Loucy (cell line): Measurements from ENCODE around the gene GGT5.
"Not testable (repeated sequence)": the region's sequence is repeated elsewhere in the genome, so short reads cannot be mapped to it uniquely, and the experiment has no call there.

Experiments
- H2AFZ ChIP-seq: fragments of 200-600 bp; sonication (generic); 2 replicates; pipeline ENCODE4 v1.6.0; 2016; ENCODE audit warnings: antibody characterized with exemption, mild to moderate bottlenecking, low read length, moderate library complexity
- H3F3A ChIP-seq: fragments of 200-600 bp; 2 replicates; pipeline ENCODE4 v1.6.0; 2016; ENCODE audit warnings: antibody characterized with exemption, low read depth, mild to moderate bottlenecking
- H3K27me3 ChIP-seq: fragments of 200-600 bp; sonication (generic); 2 replicates; pipeline ENCODE4 v1.6.1; 2014; ENCODE audit warnings: low read length, mild to moderate bottlenecking; ENCODE audit not compliant: insufficient read depth, poor library complexity, severe bottlenecking
- H3K36me3 ChIP-seq: fragments of 200-600 bp; sonication (generic); 2 replicates; pipeline ENCODE4 v1.6.1; 2016; ENCODE audit warnings: low read length; ENCODE audit not compliant: insufficient read depth
- H3K4me1 ChIP-seq: fragments of 200-600 bp; sonication (generic); 2 replicates; pipeline ENCODE4 v1.5.1; 2014; ENCODE audit warnings: low read length, mild to moderate bottlenecking; ENCODE audit not compliant: insufficient read depth, poor library complexity, severe bottlenecking
- H3K4me2 ChIP-seq: fragments of 200-600 bp; sonication (generic); 2 replicates; pipeline ENCODE4 v1.6.0; 2014; ENCODE audit warnings: antibody characterized with exemption, low read length, low read depth, mild to moderate bottlenecking; ENCODE audit not compliant: poor library complexity, severe bottlenecking
- H3K4me3 ChIP-seq: fragments of 200-600 bp; sonication (generic); 2 replicates; pipeline ENCODE4 v1.5.1; 2014; ENCODE audit warnings: low read length, mild to moderate bottlenecking, mixed read lengths; ENCODE audit not compliant: poor library complexity, severe bottlenecking
- H3K79me2 ChIP-seq: fragments of 200-600 bp; sonication (generic); 2 replicates; pipeline ENCODE4 v1.6.1; 2014; ENCODE audit warnings: low read length; ENCODE audit not compliant: insufficient read depth
- H3K9ac ChIP-seq: fragments of 200-600 bp; sonication (generic); 2 replicates; pipeline ENCODE4 v1.6.0; 2014; ENCODE audit warnings: mild to moderate bottlenecking, low read depth, low read length, moderate library complexity; ENCODE audit not compliant: poor library complexity, severe bottlenecking
- H3K9me2 ChIP-seq: fragments of 200-600 bp; sonication (generic); replicated peaks from 2 replicates; pipeline ENCODE4 v1.6.1; 2016; ENCODE audit warnings: low read depth, low read length, mixed read lengths
- H3K9me3 ChIP-seq: fragments of 200-600 bp; sonication (generic); 2 replicates; pipeline ENCODE4 v1.6.1; 2014; ENCODE audit warnings: mild to moderate bottlenecking, antibody characterized with exemption, low read length, low read depth; ENCODE audit not compliant: insufficient read depth
- H4K20me1 ChIP-seq: fragments of 200-600 bp; sonication (generic); 2 replicates; pipeline ENCODE4 v1.6.0; 2014; ENCODE audit warnings: antibody characterized with exemption, low read length, mild to moderate bottlenecking; ENCODE audit not compliant: insufficient read depth, poor library complexity, severe bottlenecking
- EZH2phosphoT487 ChIP-seq: fragments of 200-600 bp; IDR thresholded peaks from 2 replicates; pipeline ENCODE4 v1.6.1; 2018; ENCODE audit warnings: antibody characterized with exemption, mild to moderate bottlenecking, moderate library complexity, borderline replicate concordance
- TF ChIP-seq, protein P1 (sequence below): fragments of 200-600 bp; sonication (generic); conservative IDR thresholded peaks from 2 replicates; pipeline ENCODE4 v1.5.1; 2014; ENCODE audit warnings: mild to moderate bottlenecking, antibody characterized with exemption, low read length

The GGT5 gene, protein sequence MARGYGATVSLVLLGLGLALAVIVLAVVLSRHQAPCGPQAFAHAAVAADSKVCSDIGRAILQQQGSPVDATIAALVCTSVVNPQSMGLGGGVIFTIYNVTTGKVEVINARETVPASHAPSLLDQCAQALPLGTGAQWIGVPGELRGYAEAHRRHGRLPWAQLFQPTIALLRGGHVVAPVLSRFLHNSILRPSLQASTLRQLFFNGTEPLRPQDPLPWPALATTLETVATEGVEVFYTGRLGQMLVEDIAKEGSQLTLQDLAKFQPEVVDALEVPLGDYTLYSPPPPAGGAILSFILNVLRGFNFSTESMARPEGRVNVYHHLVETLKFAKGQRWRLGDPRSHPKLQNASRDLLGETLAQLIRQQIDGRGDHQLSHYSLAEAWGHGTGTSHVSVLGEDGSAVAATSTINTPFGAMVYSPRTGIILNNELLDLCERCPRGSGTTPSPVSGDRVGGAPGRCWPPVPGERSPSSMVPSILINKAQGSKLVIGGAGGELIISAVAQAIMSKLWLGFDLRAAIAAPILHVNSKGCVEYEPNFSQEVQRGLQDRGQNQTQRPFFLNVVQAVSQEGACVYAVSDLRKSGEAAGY

DNA sequence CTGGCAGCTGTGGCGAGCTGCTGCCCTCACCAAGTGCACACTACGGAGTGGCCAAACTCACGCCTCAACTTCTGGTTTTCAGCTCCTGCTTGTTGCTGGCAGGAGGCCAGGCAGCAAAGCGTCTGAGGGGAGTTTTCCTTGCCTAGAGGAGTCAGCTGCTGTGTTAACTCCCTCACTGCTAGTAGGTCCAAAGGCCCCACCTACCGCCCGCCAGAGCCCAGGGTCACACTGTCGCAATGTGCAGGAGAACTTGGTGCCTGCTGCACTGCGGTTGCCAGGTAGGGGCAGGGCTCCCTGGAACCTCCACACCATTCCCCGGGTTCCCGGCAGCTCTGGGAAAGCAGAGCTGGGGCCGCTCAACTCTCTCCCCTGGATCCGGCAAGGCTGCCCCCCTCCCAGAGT lies at the start of gene GGT5:
Gene GGT5 (minus strand): TSS at position 53 of the 402 bp plus-strand sequence. CDS start 357 bp downstream, outside the sequence.
- H3K4me2 ChIP-seq: peak within 1 kb of the TSS; percentile 95
- peaks cover 28% of the 10 kb centered on the region for H3K4me1 ChIP-seq
- not testable (repeated sequence) for H3K4me3 ChIP-seq

DNA sequence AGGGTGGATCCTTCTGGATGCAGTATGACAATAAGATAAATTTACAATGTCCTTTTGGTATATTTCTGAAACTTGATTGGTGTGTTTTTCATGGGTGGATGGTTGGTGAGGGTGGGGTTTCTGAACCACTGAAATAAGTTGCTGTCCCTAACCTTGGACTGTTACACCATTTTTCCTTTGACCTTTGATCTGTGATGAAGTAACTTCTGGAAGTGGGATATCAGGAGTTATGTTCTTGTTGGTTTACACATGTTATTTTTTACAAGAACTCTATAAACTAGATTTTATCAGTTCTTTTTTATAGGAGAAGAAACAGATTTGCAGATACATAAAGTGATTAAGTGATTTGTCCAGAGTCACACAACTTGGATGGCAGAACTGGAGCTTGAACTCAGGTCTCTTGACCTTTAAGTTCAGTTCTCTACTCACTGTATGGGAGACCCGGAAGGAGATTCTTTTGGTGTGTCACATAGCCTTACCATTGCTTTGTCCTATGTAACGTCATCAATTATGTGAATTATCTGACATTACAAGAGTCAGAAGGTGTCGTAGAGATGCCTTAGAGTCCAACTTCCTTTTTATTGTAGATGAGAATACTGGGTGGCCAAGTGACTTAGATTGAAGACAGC lies 47.4 kb upstream of the GGT5 start:
- not testable (repeated sequence) for H2AFZ ChIP-seq, H3K4me3 ChIP-seq, H3K9me3 ChIP-seq, H3K4me2 ChIP-seq, H3F3A ChIP-seq, H3K9ac ChIP-seq, H3K27me3 ChIP-seq, H3K36me3 ChIP-seq, H3K9me2 ChIP-seq
- H3K79me2 ChIP-seq: peaks cover 80% of the 10 kb centered on the region
- H3K4me1 ChIP-seq: peaks cover 21% of the 10 kb centered on the region
- H4K20me1 ChIP-seq: peaks cover 30% of the 10 kb centered on the region

More for the DNA sequence above, at the start of gene GGT5:
- H2AFZ ChIP-seq, H3K9me3 ChIP-seq, H3K27me3 ChIP-seq, H3K36me3 ChIP-seq, H4K20me1 ChIP-seq, H3K79me2 ChIP-seq, H3K9me2 ChIP-seq, H3K9ac ChIP-seq, H3F3A ChIP-seq: not testable (repeated sequence)

DNA sequence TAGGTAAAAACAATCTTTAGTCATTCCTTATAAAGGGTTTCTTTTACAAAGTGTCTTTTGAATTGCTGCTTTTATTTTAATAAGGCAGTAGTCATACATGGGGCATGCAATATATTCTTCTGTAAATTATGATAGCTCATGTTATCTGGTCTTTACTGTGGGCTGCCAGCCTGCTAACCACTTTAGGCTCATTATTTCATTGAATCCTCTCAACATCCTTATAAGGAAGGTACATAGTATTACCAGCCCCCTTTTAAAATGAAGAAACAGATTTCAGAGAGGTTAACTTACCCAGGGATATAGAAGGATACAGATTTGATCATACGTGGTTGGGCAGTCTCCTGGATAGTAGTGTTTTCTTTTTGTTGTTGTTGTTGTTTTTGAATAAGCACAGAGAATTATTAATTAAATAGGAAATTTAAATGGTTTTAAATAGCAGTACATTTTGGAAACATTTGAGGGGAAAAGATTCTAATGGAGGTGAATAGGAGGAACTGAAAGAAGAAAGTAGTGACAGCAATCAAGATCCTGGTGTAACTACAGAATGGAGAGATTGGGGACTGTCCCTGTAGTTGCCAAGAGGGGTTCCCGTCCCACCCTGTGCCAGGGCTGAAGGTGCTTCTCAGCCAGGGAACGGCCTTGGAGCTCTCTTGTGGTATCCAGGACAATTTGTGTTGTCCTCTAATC lies 46.8 kb upstream of the GGT5 start:
- no peak overlapping the region for H2AFZ ChIP-seq
- peaks cover 84% of the 10 kb centered on the region for H3K79me2 ChIP-seq
- H3K9ac ChIP-seq: no peak overlapping the region
- H3K9me2 ChIP-seq: no peaks in the 10 kb centered on the region
- no peak overlapping the region for H3K4me2 ChIP-seq
- H3K27me3 ChIP-seq: no peaks in the 10 kb centered on the region
- no peak for TF ChIP-seq EZH2phosphoT487
- TF ChIP-seq, protein P1, sequence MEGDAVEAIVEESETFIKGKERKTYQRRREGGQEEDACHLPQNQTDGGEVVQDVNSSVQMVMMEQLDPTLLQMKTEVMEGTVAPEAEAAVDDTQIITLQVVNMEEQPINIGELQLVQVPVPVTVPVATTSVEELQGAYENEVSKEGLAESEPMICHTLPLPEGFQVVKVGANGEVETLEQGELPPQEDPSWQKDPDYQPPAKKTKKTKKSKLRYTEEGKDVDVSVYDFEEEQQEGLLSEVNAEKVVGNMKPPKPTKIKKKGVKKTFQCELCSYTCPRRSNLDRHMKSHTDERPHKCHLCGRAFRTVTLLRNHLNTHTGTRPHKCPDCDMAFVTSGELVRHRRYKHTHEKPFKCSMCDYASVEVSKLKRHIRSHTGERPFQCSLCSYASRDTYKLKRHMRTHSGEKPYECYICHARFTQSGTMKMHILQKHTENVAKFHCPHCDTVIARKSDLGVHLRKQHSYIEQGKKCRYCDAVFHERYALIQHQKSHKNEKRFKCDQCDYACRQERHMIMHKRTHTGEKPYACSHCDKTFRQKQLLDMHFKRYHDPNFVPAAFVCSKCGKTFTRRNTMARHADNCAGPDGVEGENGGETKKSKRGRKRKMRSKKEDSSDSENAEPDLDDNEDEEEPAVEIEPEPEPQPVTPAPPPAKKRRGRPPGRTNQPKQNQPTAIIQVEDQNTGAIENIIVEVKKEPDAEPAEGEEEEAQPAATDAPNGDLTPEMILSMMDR: no peak
- peaks cover 32% of the 10 kb centered on the region for H4K20me1 ChIP-seq
- H3K9me3 ChIP-seq: no peaks in the 10 kb centered on the region
- H3K4me1 ChIP-seq: peaks cover 22% of the 10 kb centered on the region
- no peaks in the 10 kb centered on the region for H3K36me3 ChIP-seq
- no peak overlapping the region for H3K4me3 ChIP-seq
- no peaks in the 10 kb centered on the region for H3F3A ChIP-seq

DNA sequence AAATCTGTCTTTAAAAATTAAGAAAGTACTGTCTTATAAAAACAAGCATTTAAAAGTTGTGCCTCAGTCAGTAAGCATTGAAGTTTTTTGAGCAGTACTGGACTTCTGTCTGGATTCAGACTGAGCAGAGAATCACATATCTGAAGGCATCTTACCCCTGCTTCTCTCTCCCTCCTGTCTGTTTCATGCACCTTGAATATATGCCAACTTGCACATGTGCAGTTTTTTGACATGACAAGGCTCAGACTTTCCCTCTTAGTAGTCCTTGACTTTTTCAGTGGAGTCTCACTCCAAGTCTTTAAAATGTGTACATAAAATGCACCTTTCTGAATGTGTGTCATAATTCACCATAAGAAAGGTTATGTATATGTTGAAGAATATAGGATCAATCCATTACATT lies 45.6 kb upstream of the GGT5 start:
- H3K4me3 ChIP-seq: no peak overlapping the region
- peaks cover 43% of the 10 kb centered on the region for H4K20me1 ChIP-seq
- no peaks in the 10 kb centered on the region for H3K9me3 ChIP-seq
- TF ChIP-seq, protein P1: no peak
- no peak for TF ChIP-seq EZH2phosphoT487
- no peaks in the 10 kb centered on the region for H3K27me3 ChIP-seq
- no peak overlapping the region for H3K9ac ChIP-seq
- H3K36me3 ChIP-seq: no peaks in the 10 kb centered on the region
- no peak overlapping the region for H2AFZ ChIP-seq
- H3K79me2 ChIP-seq: peaks cover 85% of the 10 kb centered on the region
- H3K9me2 ChIP-seq: no peaks in the 10 kb centered on the region
- no peaks in the 10 kb centered on the region for H3F3A ChIP-seq
- H3K4me1 ChIP-seq: peaks cover 32% of the 10 kb centered on the region
- H3K4me2 ChIP-seq: no peak overlapping the region
